Endodermal cell (in vitro differentiated cells): Measurements from ENCODE around the gene NNT. TPM values are rescaled to one million over a fixed set of nuclear protein-coding genes. Genes with fewer than 3 reads are reported as not detected.

Experiments used
- DNase-seq: peaks from one replicate; pipeline ENCODE4 v3.0.0-alpha.2; 2017
- H3K27ac ChIP-seq: 2 replicates; pipeline ENCODE4 v1.5.1; 2013; ENCODE audit warnings: mild to moderate bottlenecking, low read depth, low read length, moderate library complexity
- H3K27me3 ChIP-seq: 2 replicates; pipeline ENCODE4 v1.6.1; 2013; ENCODE audit warnings: mild to moderate bottlenecking, low read length, moderate library complexity; ENCODE audit not compliant: insufficient read depth, control insufficient read depth, poor library complexity, severe bottlenecking
- H3K36me3 ChIP-seq: 2 replicates; pipeline ENCODE4 v1.7.0; 2013; ENCODE audit warnings: mild to moderate bottlenecking, low read length, moderate library complexity; ENCODE audit not compliant: control insufficient read depth, insufficient read depth
- H3K4me1 ChIP-seq: one replicate; pipeline ENCODE4 v1.7.0; 2013; ENCODE audit warnings: low read length; ENCODE audit not compliant: control insufficient read depth, insufficient read depth
- H3K4me3 ChIP-seq: 2 replicates; pipeline ENCODE4 v1.5.1; 2013; ENCODE audit warnings: mild to moderate bottlenecking, low read length, moderate library complexity
- H3K9ac ChIP-seq: 2 replicates; pipeline ENCODE4 v1.6.1; 2013; ENCODE audit warnings: mild to moderate bottlenecking, low read length, moderate library complexity; ENCODE audit not compliant: poor library complexity, severe bottlenecking; ENCODE audit errors: extremely low read depth
- H3K9me3 ChIP-seq: 2 replicates; pipeline ENCODE4 v1.6.1; 2013; ENCODE audit warnings: mild to moderate bottlenecking, low read length, moderate library complexity; ENCODE audit not compliant: control insufficient read depth
- H3K27ac Mint-ChIP-seq: 2 replicates; pipeline ENCODE4 v1.8.0; 2020; ENCODE audit warnings: mixed read lengths
- H3K27me3 Mint-ChIP-seq: 2 replicates; pipeline ENCODE4 v1.8.0; 2021; ENCODE audit warnings: mild to moderate bottlenecking, mixed read lengths; ENCODE audit not compliant: insufficient read depth
- H3K36me3 Mint-ChIP-seq: 2 replicates; pipeline ENCODE4 v1.8.0; 2020; ENCODE audit warnings: low read depth, mixed read lengths
- H3K4me1 Mint-ChIP-seq: 2 replicates; pipeline ENCODE4 v1.8.0; 2020; ENCODE audit warnings: mixed read lengths
- H3K4me3 Mint-ChIP-seq: 2 replicates; pipeline ENCODE4 v1.8.0; 2020; ENCODE audit warnings: mild to moderate bottlenecking, moderate library complexity, mixed read lengths
- H3K9me3 Mint-ChIP-seq: 2 replicates; pipeline ENCODE4 v1.8.0; 2020; ENCODE audit warnings: mild to moderate bottlenecking, mixed read lengths
- CTCF ChIP-seq: fragments of 200-600 bp; sonication (generic); conservative IDR thresholded peaks from 2 replicates; pipeline ENCODE4 v1.5.0; 2021; ENCODE audit warnings: antibody characterized with exemption, mild to moderate bottlenecking
- WGBS, 2 experiments: methylation state at CpG; one replicate each; pipeline versions ENCODE4 v1.1.5 to v1.1.7; 2013; ENCODE audit warnings: missing lambda C conversion rate in 2 of 2, mixed read lengths in 1 of 2; ENCODE audit not compliant: insufficient coverage in 1 of 2, insufficient read length in 1 of 2; 5-methylcytosine and 5-hydroxymethylcytosine counted together
- total RNA-seq, 2 donors: library from RNA; stranded (reverse); fragmentation: NEBNext Ultra II Directional in 1 of 2; extraction: Animal tissue kit (Norgen Biotek cat#: 25700) in 1 of 2; gene quantifications; 2 replicates in 1 of 2; 3 replicates in 1 of 2; pipeline ENCODE4 v1.2.1, GENCODE V29; 2021

NNT gene
- total RNA-seq, 2 donors from 2014 or later = 27.5 to 27.9 TPM

- peaks cover 16% of the 10 kb centered on the region for H3K36me3 Mint-ChIP-seq
- Histone ChIP-seq H3K27me3 (no peaks in the 10 kb centered on the region), H3K36me3 (peaks cover 8% of the 10 kb centered on the region), H3K4me1 (no peaks in the 10 kb centered on the region), H3K4me3 (peak overlapping the region; percentile 87), H3K9me3 (peaks cover 18% of the 10 kb centered on the region), H3K27ac (no peak overlapping the region), H3K9ac (peak overlapping the region; percentile 59)
- WGBS, 2 experiments = 10 to 16% methylated on average over 22 to 49 of the region's 49 CpGs
- DNase-seq = peak; percentile 79
- TF ChIP-seq CTCF = no peak
- peak overlapping the region; percentile 76 for H3K4me3 Mint-ChIP-seq
- peaks cover 19% of the 10 kb centered on the region for H3K9me3 Mint-ChIP-seq
- H3K4me1 Mint-ChIP-seq = peaks cover 19% of the 10 kb centered on the region
- no peaks in the 10 kb centered on the region for H3K27me3 Mint-ChIP-seq
- H3K27ac Mint-ChIP-seq = peak overlapping the region; percentile 7
Observed at GRCh38 chr5:43603344-43604217, 601 bp downstream of the NNT start.

DNA sequence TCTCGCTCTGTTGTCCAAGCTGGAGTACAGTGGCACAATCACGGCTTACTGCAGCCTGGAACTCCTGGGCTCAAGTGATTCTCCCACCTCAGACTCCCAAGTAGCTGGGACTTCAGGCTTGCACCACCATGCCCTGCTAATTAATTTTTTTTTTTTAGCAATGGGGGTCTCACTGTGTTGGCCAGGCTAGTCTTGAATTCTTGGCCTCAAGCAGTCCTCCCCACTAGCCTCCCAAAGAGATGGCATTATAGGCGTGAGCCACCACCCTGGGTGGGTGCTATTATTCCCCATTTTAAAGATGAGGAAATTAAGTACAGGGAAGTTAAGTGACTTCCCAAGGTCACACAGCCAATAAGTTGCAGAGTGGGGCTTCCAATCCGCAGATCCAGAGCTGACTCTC is 1.7 kb downstream of the NNT start:
- no peaks in the 10 kb centered on the region for H3K4me1 ChIP-seq
- no peaks in the 10 kb centered on the region for H3K27me3 ChIP-seq
- no peak for DNase-seq
- no peaks in the 10 kb centered on the region for H3K27me3 Mint-ChIP-seq
- WGBS, 2 experiments = 91 to 100% methylated on average over 2 to 4 of the region's 4 CpGs
- no peak overlapping the region for H3K4me3 Mint-ChIP-seq
- peak overlapping the region; percentile 87 for H3K4me3 ChIP-seq
- H3K4me1 Mint-ChIP-seq = peaks cover 19% of the 10 kb centered on the region
- peaks cover 18% of the 10 kb centered on the region for H3K9me3 ChIP-seq
- H3K27ac ChIP-seq = no peak overlapping the region
- peaks cover 8% of the 10 kb centered on the region for H3K36me3 ChIP-seq
- no peak for TF ChIP-seq CTCF
- no peak overlapping the region for H3K9ac ChIP-seq
- H3K36me3 Mint-ChIP-seq = peaks cover 16% of the 10 kb centered on the region
- no peak overlapping the region for H3K27ac Mint-ChIP-seq
- H3K9me3 Mint-ChIP-seq = peaks cover 19% of the 10 kb centered on the region

GRCh38 chr5:43606351-43606750 is 3.4 kb downstream of the NNT start:
- Histone ChIP-seq H3K4me3 (peak overlapping the region; percentile 42), H3K36me3 (peaks cover 22% of the 10 kb centered on the region), H3K27me3 (no peaks in the 10 kb centered on the region), H3K27ac (no peak overlapping the region), H3K9me3 (peaks cover 18% of the 10 kb centered on the region), H3K4me1 (no peaks in the 10 kb centered on the region), H3K9ac (no peak overlapping the region)
- H3K27me3 Mint-ChIP-seq = no peaks in the 10 kb centered on the region
- H3K4me1 Mint-ChIP-seq = peaks cover 19% of the 10 kb centered on the region
- H3K36me3 Mint-ChIP-seq = peaks cover 30% of the 10 kb centered on the region
- H3K4me3 Mint-ChIP-seq = no peak overlapping the region
- WGBS, 2 experiments = 89% methylated on average over 3 of the region's 3 CpGs; no CpG with 5 or more reads in 1 of the 2 experiments
- DNase-seq = no peak
- H3K9me3 Mint-ChIP-seq = peaks cover 19% of the 10 kb centered on the region
- no peak overlapping the region for H3K27ac Mint-ChIP-seq
- no peak for TF ChIP-seq CTCF
